HG02571 (cell line): ENCODE data around the gene ZNF445.
"Not testable (repeated sequence)": the region's sequence is repeated elsewhere in the genome, so short reads cannot be mapped to it uniquely, and the experiment has no call there.

Source experiments
- ATAC-seq: cut with Tn5 transposase; IDR thresholded peaks from one replicate; pipeline ENCODE4 v1.9.1; 2021; ENCODE audit warnings: mild to moderate bottlenecking, moderate library complexity; ENCODE audit not compliant: unreplicated experiment

ZNF445 gene

DNA sequence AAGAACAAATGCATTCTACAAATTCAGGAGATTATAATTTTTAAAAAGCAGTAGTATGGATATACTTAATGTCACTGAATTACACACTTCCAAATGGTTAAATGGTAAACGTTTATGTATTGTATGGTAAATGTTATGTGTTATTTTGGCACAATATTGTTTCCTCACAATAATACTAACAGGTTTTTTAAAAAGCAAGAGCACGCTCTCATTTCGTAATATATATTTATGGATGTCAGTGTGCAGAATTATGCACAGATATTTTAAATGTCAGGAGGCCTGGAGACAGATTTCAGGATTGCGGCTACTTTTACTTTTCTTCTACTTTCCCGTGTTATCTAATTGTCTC, 533 bp downstream of the ZNF445 start:
- no peak for ATAC-seq

DNA sequence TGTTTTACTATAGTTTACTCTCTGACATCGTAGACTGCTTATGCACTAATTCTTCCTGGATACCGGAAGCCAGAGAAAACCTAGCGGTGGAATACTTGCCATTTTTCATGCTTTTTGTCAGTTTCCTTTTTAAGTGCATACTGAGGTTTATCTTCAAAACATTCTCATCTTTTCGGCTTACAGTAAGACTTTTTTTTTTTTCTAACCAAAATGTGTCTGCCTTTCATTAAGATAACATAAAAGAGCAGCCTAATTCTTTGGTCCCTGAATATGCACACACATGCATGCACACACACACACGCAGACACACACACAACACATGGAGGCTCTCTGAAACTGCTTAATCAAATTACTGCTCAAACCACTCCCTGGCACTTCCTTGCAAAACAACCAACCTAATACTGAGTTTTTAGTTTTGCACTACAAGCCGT, 1.3 kb downstream of the ZNF445 start:
- no peak for ATAC-seq

DNA sequence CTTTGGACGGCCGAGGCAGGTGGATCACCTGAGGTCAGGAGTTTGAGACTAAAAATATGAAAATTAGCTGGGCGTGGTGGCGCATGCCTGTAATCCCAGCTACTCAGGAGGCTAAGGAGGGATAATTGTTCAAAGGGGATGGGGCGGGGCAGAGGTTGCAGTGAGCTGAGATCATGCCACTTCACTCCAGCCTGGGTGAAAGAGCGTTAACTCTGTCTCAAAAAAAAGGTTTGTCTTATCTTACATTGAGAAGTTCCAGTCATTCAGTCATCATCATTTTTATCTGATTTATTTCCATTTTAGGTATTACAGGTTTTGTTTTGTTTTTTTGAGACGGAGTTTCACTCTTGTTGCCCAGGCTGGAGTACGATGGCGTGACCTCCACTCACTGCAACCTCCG, 2.6 kb downstream of the ZNF445 start:
- ATAC-seq, result not testable (repeated sequence)

DNA sequence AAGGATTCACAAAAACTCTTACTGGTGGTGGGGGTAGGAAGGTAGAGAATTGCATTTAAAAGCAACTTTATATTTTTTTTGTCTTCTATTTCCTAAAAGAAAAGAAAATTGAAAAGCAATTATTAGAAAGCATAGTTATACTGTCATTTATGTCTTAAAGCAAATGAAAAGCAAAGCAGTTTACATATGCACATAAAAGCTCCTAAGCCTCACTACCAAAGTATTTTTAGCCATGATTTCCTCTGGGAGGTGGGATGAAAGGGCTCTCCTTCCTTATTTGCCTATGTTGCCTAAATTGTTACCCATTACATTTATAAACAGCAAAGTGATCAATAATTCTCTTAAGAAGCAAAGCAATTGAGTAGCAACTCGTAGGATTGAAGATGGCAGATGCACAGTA, 7.0 kb downstream of the ZNF445 start:
- no peak for ATAC-seq

DNA sequence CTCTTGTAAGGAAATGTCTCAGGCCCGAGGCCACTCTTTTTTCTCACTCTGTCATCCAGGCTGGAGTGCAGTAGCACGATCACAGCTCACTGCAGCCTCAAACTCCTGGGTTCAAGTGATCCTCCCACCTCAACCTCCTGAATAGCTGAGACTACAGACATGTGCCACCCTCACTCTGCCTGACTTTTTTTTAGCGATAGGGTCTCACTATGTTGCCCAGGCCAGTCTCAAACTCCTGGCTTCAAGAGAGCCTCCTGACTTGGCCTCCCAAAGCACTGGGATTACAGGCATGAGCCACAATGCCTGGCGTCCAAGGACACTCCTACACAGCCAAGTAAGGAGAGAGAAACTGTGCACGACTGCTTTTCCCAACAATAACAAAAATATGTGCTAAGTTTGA, 7.6 kb downstream of the ZNF445 start:
- ATAC-seq, result no peak

DNA sequence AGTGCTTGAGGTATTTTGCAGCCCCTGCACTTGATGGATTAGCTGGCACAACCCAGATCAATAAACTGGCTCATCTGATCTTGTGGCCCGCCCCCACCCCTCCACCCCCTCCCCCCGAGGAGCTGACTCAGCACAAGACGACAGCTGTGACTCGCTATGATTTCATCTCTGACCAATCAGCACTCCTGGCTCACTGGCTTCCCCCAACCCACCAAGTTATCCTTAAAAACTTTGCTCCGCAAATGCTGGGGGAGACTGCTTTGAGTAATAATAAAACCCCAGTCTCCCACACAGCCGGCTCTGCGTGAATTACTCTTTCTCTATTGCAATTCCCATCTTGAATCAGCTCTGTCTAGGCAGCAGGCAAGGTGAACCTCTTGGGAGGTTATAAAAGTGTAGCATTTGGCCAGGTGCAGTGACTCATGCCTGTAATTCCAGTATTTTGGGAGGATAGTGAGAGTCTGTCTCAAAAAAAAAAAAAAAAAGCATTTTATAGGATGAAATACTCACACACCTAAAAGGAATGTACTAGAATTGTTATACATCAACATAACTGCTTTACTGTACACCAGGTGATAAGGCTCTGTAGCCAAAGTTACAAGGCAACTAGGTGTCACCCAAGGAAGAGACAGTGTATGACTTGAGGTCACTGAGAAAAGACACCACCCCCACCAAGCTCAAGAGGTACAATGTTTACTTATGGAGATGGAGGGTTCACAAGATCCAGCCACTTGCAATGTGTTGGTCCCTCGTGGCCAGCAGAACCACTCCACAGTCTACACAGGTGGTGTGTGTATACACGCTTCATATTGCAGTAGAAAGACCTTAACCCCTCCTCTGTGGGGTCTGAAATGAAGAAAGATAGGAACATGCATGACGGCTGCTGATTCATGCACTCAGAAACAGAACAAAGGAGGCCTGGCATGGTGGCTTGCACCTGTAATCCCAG, 8.6 kb downstream of the ZNF445 start:
- ATAC-seq, result no peak

DNA sequence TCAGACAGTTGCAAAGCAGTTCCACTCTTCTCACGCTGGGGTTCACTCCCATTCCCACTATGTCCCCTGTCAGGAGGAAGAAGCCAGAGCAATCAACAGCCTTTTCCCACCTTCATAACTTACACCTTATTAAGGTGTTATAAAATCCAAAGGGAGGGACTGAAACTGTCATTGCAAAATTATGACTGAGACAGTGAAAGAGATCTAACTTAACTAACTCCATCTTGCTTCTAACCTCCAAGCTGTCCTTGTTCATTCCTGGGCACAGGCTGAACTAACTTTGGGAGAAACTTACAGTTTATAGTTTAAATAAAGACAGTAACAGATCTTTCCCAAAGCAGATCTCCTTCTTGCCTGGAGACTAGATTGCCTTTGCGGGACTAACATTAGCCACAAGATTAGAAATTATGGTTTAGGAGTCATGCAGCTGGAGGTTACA, 9.4 kb downstream of the ZNF445 start:
- ATAC-seq, result not testable (repeated sequence)

DNA sequence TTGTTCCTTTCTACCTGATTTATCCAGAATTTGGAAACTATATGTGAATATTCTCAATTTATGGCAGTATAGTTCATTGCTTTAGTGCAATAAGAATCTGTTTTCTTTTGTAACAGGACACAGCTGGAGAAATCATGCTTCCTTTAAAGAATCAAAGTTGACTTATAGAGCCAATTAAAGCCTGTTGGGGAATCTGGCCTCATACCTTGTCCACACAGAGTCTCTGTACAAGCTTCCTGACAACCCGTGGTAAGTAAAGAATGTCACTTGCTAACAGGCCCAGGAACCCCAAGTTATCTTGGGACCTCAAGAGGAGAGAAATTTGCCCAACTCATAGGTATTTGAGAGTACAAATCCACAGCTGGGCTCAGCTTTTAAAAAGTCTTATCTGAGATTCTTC, 10.2 kb downstream of the ZNF445 start:
- ATAC-seq, result no peak

DNA sequence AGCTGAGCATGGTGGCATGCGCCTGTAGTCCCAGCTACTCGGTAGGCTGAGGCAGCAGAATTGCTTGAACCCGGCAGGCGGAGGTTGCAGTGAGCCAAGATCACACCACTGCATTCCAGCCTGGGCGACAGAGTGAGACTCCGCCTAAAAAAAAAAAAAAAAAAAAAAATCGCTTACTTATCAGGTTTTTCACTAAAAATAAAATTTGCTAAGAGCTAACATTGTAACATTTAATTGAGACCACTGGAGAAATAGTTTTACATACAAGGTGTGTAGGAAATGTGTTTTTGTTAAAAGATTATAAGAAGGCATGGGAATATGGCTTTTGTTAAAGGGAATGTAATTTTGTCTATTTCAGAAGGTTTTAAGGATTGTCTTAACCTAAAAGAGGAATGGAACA, 12.6 kb downstream of the ZNF445 start:
- not testable (repeated sequence) for ATAC-seq

DNA sequence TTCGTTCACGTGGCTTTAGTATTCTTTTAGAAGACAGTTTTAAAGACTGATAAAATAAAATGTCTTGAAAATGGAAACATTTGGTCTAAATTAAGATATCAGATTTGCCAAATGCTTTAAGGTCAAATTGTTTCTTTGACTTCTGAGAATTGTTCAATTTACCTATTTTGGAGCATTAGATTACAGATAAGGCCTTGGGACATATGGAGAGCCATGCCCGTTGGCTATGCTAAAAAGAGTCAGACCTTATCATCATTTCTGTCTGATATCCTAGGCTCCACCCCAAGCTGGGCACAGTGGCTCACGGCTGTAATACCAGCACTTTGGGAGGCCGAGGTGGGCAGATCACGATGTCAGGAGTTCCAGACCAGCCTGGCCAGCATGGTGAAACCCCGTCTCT, 13.0 kb downstream of the ZNF445 start:
- ATAC-seq, result no peak

DNA sequence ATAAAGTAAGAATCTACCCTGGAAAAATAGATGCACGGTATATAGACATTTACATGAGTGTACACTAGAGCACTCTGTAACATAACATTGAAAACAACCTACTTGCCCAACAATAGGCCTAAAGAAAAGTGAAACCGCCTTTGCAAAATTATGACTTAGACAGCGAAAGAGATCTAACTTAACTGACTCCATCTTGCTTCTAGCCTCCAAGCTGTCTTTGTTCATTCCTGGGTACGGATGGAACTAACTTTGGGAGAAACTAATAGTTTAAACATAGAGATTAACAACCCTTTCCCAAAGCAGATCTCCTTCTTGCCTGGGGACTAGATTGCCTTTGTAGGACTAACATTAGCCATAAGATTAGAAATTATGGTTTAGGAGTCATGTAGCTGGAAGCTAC, 17.4 kb downstream of the ZNF445 start:
- not testable (repeated sequence) for ATAC-seq

DNA sequence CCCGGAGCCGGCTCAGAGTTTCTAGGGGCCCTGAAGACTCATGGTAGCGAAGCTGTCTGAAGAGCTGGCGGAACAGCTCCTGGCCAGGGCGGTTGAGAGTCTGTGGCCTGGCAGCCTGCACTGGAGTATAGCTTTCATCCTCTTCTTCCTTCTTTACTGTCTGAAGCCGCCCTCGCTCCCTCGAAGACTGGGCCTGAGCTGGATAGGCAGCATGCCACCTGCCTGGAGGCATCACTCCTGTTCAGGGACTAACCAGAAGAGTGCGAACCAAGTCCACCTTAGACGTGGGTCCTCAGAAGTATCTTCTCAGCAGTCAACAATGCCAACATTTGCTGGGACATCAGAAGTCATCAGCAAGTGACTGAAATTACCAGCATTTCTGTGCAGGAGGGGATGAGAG, 22.2 kb downstream of the ZNF445 start:
- ATAC-seq, result no peak

DNA sequence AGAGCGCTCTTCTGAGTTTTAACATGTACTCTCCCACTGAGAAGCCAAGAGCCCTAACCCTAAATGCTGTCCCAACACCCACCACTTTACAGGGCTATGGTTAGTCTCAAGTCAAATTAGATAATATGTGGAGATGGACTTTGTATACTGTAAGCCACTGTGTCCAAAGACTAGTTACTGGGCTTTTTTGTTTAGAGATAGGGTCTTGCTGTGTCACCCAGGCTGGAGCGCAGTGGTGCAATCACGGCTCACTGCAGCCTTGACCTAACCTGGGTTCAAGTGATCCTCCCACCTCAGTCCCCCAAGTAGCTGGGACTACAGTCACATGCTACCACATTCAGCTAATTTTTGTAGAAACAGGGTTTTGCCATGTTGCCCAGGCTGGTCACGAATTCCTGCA, 23.2 kb downstream of the ZNF445 start:
- ATAC-seq, result no peak

DNA sequence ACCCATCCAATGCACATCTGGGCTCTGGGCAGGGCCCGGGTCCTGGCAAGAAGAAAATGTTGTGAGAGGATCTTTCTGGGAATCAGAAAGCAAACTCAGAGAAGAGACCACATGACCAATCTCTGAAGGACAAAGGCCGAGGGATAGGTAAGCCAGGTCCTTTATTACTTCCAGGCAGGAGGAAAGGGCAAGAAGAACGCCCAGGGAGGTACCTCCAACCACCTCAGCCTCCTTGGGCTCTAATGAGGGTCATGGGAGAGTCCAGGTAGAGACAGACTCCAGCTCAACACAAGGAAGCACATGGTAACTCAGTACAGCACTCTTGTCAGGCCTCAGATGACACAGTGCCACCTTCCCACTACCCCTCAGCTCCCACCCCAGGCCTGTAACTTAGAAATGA, 26.0 kb downstream of the ZNF445 start:
- no peak for ATAC-seq

DNA sequence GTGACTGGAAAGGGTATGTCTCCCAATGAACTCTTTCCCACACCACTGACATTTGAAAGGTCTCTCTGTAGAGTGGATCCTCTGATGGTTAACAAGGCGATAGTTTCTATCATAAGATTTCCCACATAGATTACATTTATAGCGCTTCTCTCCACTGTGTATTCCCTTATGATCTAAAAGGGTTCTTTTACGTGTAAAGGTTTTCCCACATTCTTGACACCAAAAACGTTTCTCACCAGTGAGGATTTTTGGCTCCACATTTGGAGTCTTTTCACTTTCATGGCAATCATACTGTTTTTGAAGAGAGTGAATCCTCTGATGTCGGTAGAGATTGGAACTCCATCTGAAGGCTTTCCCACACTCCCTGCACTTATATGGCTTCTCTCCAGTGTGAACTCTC, 30.5 kb downstream of the ZNF445 start:
- ATAC-seq, result no peak

DNA sequence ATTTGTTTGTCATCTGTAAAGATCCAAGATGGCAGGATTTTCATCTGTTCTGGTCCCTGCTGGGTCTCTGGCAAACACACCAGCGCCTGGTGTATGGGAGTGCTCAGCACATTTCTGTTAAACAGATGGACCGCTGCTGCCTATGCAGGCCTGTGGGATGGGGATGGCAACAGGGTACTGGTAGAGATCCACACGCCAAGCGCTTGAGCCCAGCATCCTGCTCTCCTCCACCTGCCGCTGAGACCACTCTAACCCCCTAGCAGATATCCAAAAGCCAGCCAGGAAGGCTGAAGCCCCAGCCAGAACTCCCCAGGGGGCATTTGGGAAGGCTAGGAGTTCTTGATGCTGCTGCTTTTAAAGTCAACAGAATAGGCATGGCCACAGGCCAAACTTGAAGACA, 31.7 kb downstream of the ZNF445 start:
- no peak for ATAC-seq

DNA sequence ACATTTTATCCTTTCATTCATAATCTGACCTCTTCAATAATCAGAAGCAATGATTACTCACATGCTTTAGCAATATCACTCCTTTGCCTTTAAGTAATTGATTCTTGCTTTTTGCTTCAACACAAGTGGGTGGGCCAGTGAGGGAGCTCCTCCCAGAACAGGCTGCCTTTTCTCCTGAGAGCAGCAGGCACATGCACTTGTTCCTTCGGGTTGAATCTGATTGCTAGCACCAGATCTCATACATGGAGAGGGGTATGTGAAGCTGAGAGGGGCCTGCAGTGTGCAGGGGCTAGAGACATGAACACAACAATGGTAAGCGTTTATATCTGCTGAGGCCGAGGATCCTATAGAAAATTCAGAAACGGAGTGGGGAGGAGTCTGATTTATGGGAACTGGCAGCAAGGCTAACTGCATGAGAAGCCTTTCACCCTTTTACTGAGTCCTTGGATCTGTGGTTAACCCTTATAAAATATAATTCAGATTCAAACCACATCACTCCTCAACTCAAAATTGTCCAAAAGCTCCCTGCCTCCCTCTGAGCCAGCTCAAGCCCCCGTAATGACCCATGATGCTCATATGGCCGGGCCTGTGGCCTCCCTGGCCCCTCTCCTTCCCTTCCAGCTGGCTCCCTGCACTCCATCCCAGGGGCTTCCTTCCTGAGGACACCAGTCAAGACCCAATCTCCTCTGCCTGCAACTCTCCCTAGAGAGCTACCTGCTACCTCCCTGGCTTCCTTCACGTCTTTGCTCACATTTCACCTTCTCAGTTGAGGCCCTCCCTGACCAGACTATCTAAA, 32.4 kb downstream of the ZNF445 start:
- no peak for ATAC-seq

DNA sequence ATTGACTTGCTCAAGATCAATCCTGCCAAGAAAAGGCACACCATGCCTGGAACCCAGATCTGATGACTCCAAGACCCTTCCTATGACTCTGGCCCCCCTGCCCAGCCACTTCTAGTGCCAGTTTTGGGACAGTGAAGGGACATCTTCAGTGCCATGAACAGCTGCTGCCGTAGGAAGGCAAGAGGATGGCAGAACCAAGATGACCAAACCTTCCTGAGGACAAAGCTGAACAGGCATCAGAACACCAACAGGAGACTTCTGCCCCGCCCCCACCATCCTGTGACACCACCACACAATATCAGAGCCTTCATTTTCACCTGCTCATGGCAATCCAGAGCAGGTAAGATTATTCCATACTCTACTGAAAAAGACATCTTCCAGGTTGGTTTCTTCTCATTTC, 33.0 kb downstream of the ZNF445 start:
- ATAC-seq, result no peak

DNA sequence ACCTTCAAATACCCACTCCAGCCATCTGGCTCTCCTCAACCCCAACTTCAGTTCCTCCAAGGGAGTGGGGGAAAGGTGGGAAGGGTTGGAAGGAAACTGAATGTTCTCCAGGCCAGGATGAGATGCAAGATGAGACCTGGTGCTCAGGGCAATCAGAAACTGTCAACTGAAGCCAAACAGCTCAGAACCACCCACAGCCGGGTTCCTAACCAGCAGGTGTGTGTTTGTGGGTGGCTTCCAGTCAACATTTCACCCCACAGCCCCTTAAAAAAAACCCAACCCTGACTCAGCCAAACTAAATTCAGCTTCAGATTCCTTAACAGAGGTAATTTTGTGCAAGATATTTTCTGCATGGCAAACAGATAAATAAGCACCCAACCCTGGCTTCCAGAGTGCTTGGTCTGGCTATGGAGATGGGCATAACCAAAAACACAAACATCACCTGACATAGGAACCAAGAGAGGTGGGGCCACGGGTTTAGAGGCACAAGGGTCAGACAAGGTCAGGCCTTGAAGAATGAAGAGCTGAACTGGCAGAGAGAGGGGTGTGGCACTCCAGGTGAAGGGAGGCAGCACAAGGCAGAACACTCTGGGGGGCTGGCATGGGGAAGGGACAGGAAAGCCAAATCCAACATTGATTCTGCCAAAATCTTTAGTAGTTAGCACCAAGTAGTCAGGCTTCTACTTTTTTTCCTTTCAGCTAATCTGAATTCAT, 34.7 kb downstream of the ZNF445 start:
- no peak for ATAC-seq

DNA sequence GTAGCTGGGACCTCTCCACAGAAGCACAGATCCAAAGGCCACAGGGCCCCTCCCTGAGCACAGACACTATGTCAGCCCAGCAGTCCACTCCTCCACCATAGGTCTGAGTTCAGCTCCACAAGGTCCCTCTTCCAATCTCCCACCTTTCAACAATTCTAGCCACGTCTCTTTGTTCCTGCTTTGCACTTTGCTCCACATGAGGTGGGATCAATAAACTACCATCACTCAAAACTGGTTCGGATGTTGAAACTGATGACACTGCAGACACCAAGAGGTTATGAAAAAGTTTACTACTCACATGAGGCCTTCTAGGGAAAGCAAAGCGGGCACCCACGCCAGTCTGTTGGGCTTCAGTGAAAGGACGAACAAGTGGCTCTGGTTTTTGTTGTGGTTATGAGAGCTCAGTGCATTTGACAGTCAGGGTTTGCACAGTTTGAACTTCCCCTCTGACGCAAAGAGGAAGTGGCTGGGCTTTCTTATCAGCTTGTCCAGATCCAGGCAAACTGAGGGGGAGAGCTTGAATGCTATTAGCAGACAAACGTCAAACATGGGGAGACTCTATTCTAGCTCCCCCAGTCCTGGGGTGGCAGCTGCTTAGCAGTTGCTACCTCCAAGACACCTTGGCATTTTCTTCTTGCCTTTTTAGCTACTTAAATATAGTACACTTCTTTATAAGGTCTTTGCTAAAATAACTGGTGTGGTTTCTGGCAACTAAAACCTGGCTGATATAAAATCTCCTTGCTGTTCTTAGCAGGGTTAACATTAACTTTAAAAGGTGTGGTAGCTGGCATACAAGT, 37.8 kb downstream of the ZNF445 start:
- peak; percentile 96 for ATAC-seq

DNA sequence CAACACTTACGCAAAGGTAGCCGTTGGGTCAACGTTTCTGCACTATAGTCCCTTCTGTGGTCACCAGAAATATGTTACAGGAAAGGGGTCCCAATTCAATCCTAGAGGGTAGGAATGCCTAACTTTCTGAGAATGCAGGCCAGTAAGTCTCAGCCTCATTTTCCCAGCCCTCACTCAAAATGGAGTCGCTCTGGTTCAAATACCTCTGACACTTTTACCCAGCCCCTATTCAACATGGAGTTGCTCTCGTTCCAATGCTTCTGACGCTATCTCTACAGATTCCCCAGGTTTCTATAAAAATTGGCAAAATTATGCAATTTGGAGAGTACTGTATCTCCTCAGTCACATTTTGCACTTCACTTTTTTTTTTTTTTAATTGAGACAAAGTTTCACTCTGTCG, 39.7 kb downstream of the ZNF445 start:
- no peak for ATAC-seq
